Measurements from ENCODE around the gene CACNA2D3. TPM values are rescaled to one million over a fixed set of nuclear protein-coding genes. Genes with fewer than 3 reads are reported as not detected.

CACNA2D3 gene
- total RNA-seq, 1 experiment from 2014 or later, result not detected

DNA sequence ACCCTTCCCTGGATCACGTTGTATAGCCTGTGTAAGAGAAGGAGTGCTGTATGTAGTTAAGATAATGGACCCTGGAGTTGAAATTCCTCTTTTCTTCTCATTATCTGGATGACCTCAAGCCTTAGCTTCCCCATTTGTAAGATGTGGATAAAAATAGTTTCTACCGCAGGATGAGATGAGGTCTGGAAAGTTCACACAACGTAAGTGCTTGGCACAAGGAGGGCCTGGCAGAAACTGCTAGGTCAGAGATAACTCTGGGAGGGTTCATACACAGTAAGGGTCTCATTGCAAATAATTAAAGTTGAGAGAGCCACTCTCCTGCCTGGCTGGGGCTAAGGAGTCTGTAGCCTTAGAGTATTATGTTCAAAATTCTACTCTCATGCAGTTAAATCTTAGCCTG is 591.1 kb downstream of the CACNA2D3 start:
- H3K4me1 ChIP-seq, result no peaks in the 10 kb centered on the region
- Mint-ChIP-seq H3K9me3 (ENCODE audit: unreplicated experiment) (no peaks in the 10 kb centered on the region), H3K27ac (ENCODE audit: unreplicated experiment) (no peak overlapping the region), H3K4me3 (ENCODE audit: unreplicated experiment) (no peak overlapping the region), H3K36me3 (ENCODE audit: insufficient read depth, unreplicated experiment) (no peaks in the 10 kb centered on the region), H3K4me1 (ENCODE audit: low read depth, unreplicated experiment) (no peaks in the 10 kb centered on the region), H3K27me3 (ENCODE audit: insufficient read depth, unreplicated experiment) (peaks cover 3% of the 10 kb centered on the region)
- H3K27me3 ChIP-seq (replicated peaks; ENCODE audit: control insufficient read depth, insufficient read depth, low read length), result no peaks in the 10 kb centered on the region
- intact Hi-C loops (cut with micrococcal nuclease; ENCODE audit: unreplicated experiment), result no loop called here
- no peak for DNase-seq
- CTCF ChIA-PET, result no interaction called here
- no peak overlapping the region for H3K4me3 ChIP-seq (ENCODE audit: low read depth, low read length)
- POLR2A ChIA-PET, result no interaction called here
- TF ChIP-seq CTCF (IDR thresholded peaks at IDR 0.05; ENCODE audit: insufficient read depth in 1 of 2, low read depth in 1 of 2, low read length in 1 of 2, severe bottlenecking in 1 of 2, unreplicated experiment in 1 of 2), result no peak
- BruUV-seq (replicated peaks), result no TSS peak
- H3K36me3 ChIP-seq (ENCODE audit: control insufficient read depth, insufficient read depth, low read length), result no peaks in the 10 kb centered on the region
- H3K9me3 ChIP-seq, result no peaks in the 10 kb centered on the region

GRCh38 chr3:54714035-54714434 is 591.7 kb downstream of the CACNA2D3 start:
- BruUV-seq (replicated peaks), result no TSS peak
- TF ChIP-seq CTCF (IDR thresholded peaks at IDR 0.05; ENCODE audit: insufficient read depth in 1 of 2, low read depth in 1 of 2, low read length in 1 of 2, severe bottlenecking in 1 of 2, unreplicated experiment in 1 of 2), result no peak
- peaks cover 3% of the 10 kb centered on the region for H3K27me3 Mint-ChIP-seq (ENCODE audit: insufficient read depth, unreplicated experiment)
- H3K9me3 Mint-ChIP-seq (ENCODE audit: unreplicated experiment), result no peaks in the 10 kb centered on the region
- no peak for DNase-seq
- H3K27ac Mint-ChIP-seq (ENCODE audit: unreplicated experiment), result no peak overlapping the region
- ChIA-PET POLR2A (no interaction called here), CTCF (no interaction called here)
- no peaks in the 10 kb centered on the region for H3K4me1 Mint-ChIP-seq (ENCODE audit: low read depth, unreplicated experiment)
- no peaks in the 10 kb centered on the region for H3K36me3 Mint-ChIP-seq (ENCODE audit: insufficient read depth, unreplicated experiment)
- H3K4me1 ChIP-seq, result no peaks in the 10 kb centered on the region
- intact Hi-C loops (cut with micrococcal nuclease; ENCODE audit: unreplicated experiment), result no loop called here
- no peaks in the 10 kb centered on the region for H3K9me3 ChIP-seq
- no peak overlapping the region for H3K4me3 Mint-ChIP-seq (ENCODE audit: unreplicated experiment)
- H3K27me3 ChIP-seq (replicated peaks; ENCODE audit: control insufficient read depth, insufficient read depth, low read length), result no peaks in the 10 kb centered on the region
- no peak overlapping the region for H3K4me3 ChIP-seq (ENCODE audit: low read depth, low read length)
- H3K36me3 ChIP-seq (ENCODE audit: control insufficient read depth, insufficient read depth, low read length), result no peaks in the 10 kb centered on the region

- H3K36me3 Mint-ChIP-seq (ENCODE audit: insufficient read depth, unreplicated experiment), result no peaks in the 10 kb centered on the region
- H3K27me3 ChIP-seq (replicated peaks; ENCODE audit: control insufficient read depth, insufficient read depth, low read length), result no peaks in the 10 kb centered on the region
- no TSS peak for BruUV-seq (replicated peaks)
- H3K4me3 Mint-ChIP-seq (ENCODE audit: unreplicated experiment), result no peak overlapping the region
- no peaks in the 10 kb centered on the region for H3K4me1 Mint-ChIP-seq (ENCODE audit: low read depth, unreplicated experiment)
- H3K9me3 ChIP-seq, result no peaks in the 10 kb centered on the region
- no peaks in the 10 kb centered on the region for H3K36me3 ChIP-seq (ENCODE audit: control insufficient read depth, insufficient read depth, low read length)
- CTCF ChIA-PET, result no interaction called here
- no peak overlapping the region for H3K4me3 ChIP-seq (ENCODE audit: low read depth, low read length)
- DNase-seq, result no peak
- H3K27ac Mint-ChIP-seq (ENCODE audit: unreplicated experiment), result no peak overlapping the region
- H3K9me3 Mint-ChIP-seq (ENCODE audit: unreplicated experiment), result no peaks in the 10 kb centered on the region
- intact Hi-C loops (cut with micrococcal nuclease; ENCODE audit: unreplicated experiment), result no loop called here
- peaks cover 3% of the 10 kb centered on the region for H3K27me3 Mint-ChIP-seq (ENCODE audit: insufficient read depth, unreplicated experiment)
- no peaks in the 10 kb centered on the region for H3K4me1 ChIP-seq
- POLR2A ChIA-PET, result no interaction called here
- no peak for TF ChIP-seq CTCF (IDR thresholded peaks at IDR 0.05; ENCODE audit: insufficient read depth in 1 of 2, low read depth in 1 of 2, low read length in 1 of 2, severe bottlenecking in 1 of 2, unreplicated experiment in 1 of 2)
Observed at GRCh38 chr3:54717506-54717905, 595.2 kb downstream of the CACNA2D3 start.

Data from Caco-2 (cell line).